ENCODE data around the gene SCMH1.

GRCh38 chr1:41259221-41259620 is 17.1 kb upstream of the SCMH1 start:
- no peak for TF ChIP-seq CTCF (conservative IDR thresholded peaks at IDR 0.05; ENCODE audit: low read depth in 2 of 2)
- no peak for TF ChIP-seq EZH2 (IDR thresholded peaks at IDR 0.05; ENCODE audit: low read depth, unreplicated experiment)
- no peak for TF ChIP-seq CREB1 (CRISPR knock-in tag; IDR thresholded peaks at IDR 0.05; ENCODE audit: low read depth)
- no peak for TF ChIP-seq EZH2phosphoT487 (IDR thresholded peaks at IDR 0.05; ENCODE audit: unreplicated experiment)
- TF ChIP-seq ZNF331 (CRISPR knock-in tag; IDR thresholded peaks at IDR 0.05; ENCODE audit: low read depth): no peak
- TF ChIP-seq POLR2AphosphoS5 (IDR thresholded peaks at IDR 0.05; ENCODE audit: low read depth): no peak
- no peak for TF ChIP-seq ZNF114 (CRISPR knock-in tag; IDR thresholded peaks at IDR 0.05)
- no peak for TF ChIP-seq REST (IDR thresholded peaks at IDR 0.05; ENCODE audit: unreplicated experiment)
- TF ChIP-seq JUNB (IDR thresholded peaks at IDR 0.05; ENCODE audit: unreplicated experiment): no peak
